IMR-90 (cell line): ENCODE results near the gene MPG. TPM values are rescaled to one million over a fixed set of nuclear protein-coding genes. Genes with fewer than 3 reads are reported as not detected.
"Not testable (repeated sequence)": the region's sequence is repeated elsewhere in the genome, so short reads cannot be mapped to it uniquely, and the experiment has no call there.

Experiments
- ATAC-seq: fragments of 200-7000 bp; cut with Tn5 transposase; 2 replicates; pipeline ENCODE4 v1.9.1; 2020; ENCODE audit warnings: low read depth, mild to moderate bottlenecking, moderate library complexity
- BruUV-seq: library from RNA; stranded (reverse); fragments of 400-500 nt; replicated peaks from 2 replicates; lab custom pipeline; 2021; lab: Mats Ljungman, UMichigan
- CTCF ChIA-PET: fragments of 300-600 bp; formaldehyde crosslinking; extraction: SDS; loops from one replicate; lab custom pipeline; 2021; ENCODE audit warnings: antibody characterized with exemption; lab: Yijun Ruan, JAX
- POLR2A ChIA-PET: fragments of 300-600 bp; sonication (Branson Sonifier 250); formaldehyde crosslinking; loops from one replicate; lab custom pipeline; 2022; ENCODE audit warnings: antibody characterized with exemption; ENCODE audit not compliant: unreplicated experiment; lab: Charles Lee
- DNase-seq: peaks from one replicate; pipeline ENCODE4 v3.0.0; 2013
- H2AFZ ChIP-seq: replicated peaks from 2 replicates; pipeline ENCODE3; 2013; ENCODE audit warnings: low read length, mild to moderate bottlenecking; ENCODE audit not compliant: poor library complexity
- H2AK5ac ChIP-seq: 2 replicates; pipeline ENCODE4 v1.6.1; 2013; ENCODE audit warnings: low read depth, low read length, inconsistent platforms
- H2AK9ac ChIP-seq: replicated peaks from 2 replicates; pipeline ENCODE3; 2013; ENCODE audit warnings: mild to moderate bottlenecking, low read depth, low read length, moderate library complexity; ENCODE audit not compliant: poor library complexity
- H2BK120ac ChIP-seq: 2 replicates; pipeline ENCODE4 v1.6.1; 2013; ENCODE audit warnings: low read depth, low read length, inconsistent platforms
- H2BK15ac ChIP-seq: 3 replicates; pipeline ENCODE4 v1.6.1; 2013; ENCODE audit warnings: low read depth, low read length, inconsistent platforms
- H2BK20ac ChIP-seq: 2 replicates; pipeline ENCODE4 v1.6.1; 2013; ENCODE audit warnings: low read depth, mild to moderate bottlenecking, inconsistent platforms, low read length, moderate library complexity
- H2BK5ac ChIP-seq: 2 replicates; pipeline ENCODE4 v1.6.1; 2013; ENCODE audit warnings: mild to moderate bottlenecking, low read depth, low read length, inconsistent platforms; ENCODE audit not compliant: poor library complexity, severe bottlenecking
- H3K14ac ChIP-seq: replicated peaks from 2 replicates; pipeline ENCODE4 v1.6.1; 2013; ENCODE audit warnings: low read depth, low read length, inconsistent platforms
- H3K18ac ChIP-seq: 2 replicates; pipeline ENCODE4 v1.6.1; 2013; ENCODE audit warnings: low read depth, low read length, control low read depth
- H3K23ac ChIP-seq: 2 replicates; pipeline ENCODE4 v1.6.1; 2013; ENCODE audit warnings: low read depth, low read length, inconsistent platforms
- H3K27ac ChIP-seq: 2 replicates; pipeline ENCODE4 v1.5.1; 2013; ENCODE audit warnings: mild to moderate bottlenecking, control low read depth, low read length; ENCODE audit not compliant: insufficient read depth
- H3K27me3 ChIP-seq: 2 replicates; pipeline ENCODE4 v1.6.1; 2013; ENCODE audit warnings: low read length; ENCODE audit not compliant: control insufficient read depth, insufficient read depth
- H3K36me3 ChIP-seq: 2 replicates; pipeline ENCODE4 v1.6.1; 2013; ENCODE audit warnings: low read length, mixed read lengths; ENCODE audit not compliant: control insufficient read depth, insufficient read depth
- H3K4ac ChIP-seq: 2 replicates; pipeline ENCODE4 v1.6.1; 2013; ENCODE audit warnings: low read depth, low read length, inconsistent platforms
- H3K4me1 ChIP-seq: 2 replicates; pipeline ENCODE4 v1.6.1; 2013; ENCODE audit warnings: low read length, mixed read lengths; ENCODE audit not compliant: control insufficient read depth, insufficient read depth
- H3K4me2 ChIP-seq: 2 replicates; pipeline ENCODE4 v1.6.1; 2013; ENCODE audit warnings: low read depth, mild to moderate bottlenecking, control low read depth, low read length, moderate library complexity
- H3K4me3 ChIP-seq: 2 replicates; pipeline ENCODE4 v1.5.1; 2013; ENCODE audit warnings: low read depth, mild to moderate bottlenecking, control low read depth, low read length, moderate library complexity; ENCODE audit not compliant: insufficient read depth
- H3K56ac ChIP-seq: 2 replicates; pipeline ENCODE4 v1.6.1; 2013; ENCODE audit warnings: low read length, inconsistent platforms; ENCODE audit not compliant: insufficient read depth; ENCODE audit errors: extremely low read depth
- H3K79me1 ChIP-seq, 2 experiments: 2 replicates each; pipeline ENCODE4 v1.6.1; 2013; ENCODE audit warnings: low read length in 2 of 2, inconsistent platforms in 1 of 2, low read depth in 1 of 2
- H3K9ac ChIP-seq: 2 replicates; pipeline ENCODE4 v1.6.1; 2013; ENCODE audit warnings: low read depth, low read length, control low read depth
- H3K9me1 ChIP-seq: 2 replicates; pipeline ENCODE4 v1.6.1; 2013; ENCODE audit warnings: low read length, inconsistent platforms; ENCODE audit not compliant: insufficient read depth
- H3K9me3 ChIP-seq: 2 replicates; pipeline ENCODE4 v1.6.1; 2013; ENCODE audit warnings: low read length; ENCODE audit not compliant: control insufficient read depth, insufficient read depth
- H4K20me1 ChIP-seq: 2 replicates; pipeline ENCODE4 v1.6.1; 2013; ENCODE audit warnings: low read length, inconsistent platforms; ENCODE audit not compliant: insufficient read depth
- H4K5ac ChIP-seq: 2 replicates; pipeline ENCODE4 v1.6.1; 2013; ENCODE audit warnings: mild to moderate bottlenecking, low read depth, low read length, control low read depth
- H4K8ac ChIP-seq, 2 experiments: 2 replicates each; pipeline ENCODE4 v1.6.1; 2013; ENCODE audit warnings: low read depth in 2 of 2, low read length in 2 of 2, control low read depth in 1 of 2, inconsistent platforms in 1 of 2
- H4K91ac ChIP-seq: 2 replicates; pipeline ENCODE4 v1.6.1; 2013; ENCODE audit warnings: low read depth, low read length, inconsistent platforms; ENCODE audit not compliant: insufficient read depth
- BHLHE40 ChIP-seq: fragments of 150-350 bp; IDR thresholded peaks from 2 replicates; pipeline ENCODE4 v1.6.1; 2016; ENCODE audit warnings: mild to moderate bottlenecking, low read depth, low read length
- MAZ ChIP-seq: IDR thresholded peaks from 2 replicates; pipeline ENCODE4 v1.6.1; 2012; ENCODE audit warnings: low read depth, mild to moderate bottlenecking, low read length, improper control_type of control experiment, moderate library complexity, borderline replicate concordance
- NFE2L2 ChIP-seq: fragments of 150-350 bp; IDR thresholded peaks from 2 replicates; pipeline ENCODE4 v1.6.1; 2016; ENCODE audit warnings: low read depth, mild to moderate bottlenecking, low read length
- SMC3 ChIP-seq: fragments of 150-350 bp; IDR thresholded peaks from 2 replicates; pipeline ENCODE4 v1.6.1; 2016; ENCODE audit warnings: low read depth, mild to moderate bottlenecking, antibody characterized with exemption, low read length, moderate library complexity
- WGBS, 2 experiments: methylation state at CpG; one replicate each; pipeline versions ENCODE4 v1.1.5 to v1.1.7; 2013; ENCODE audit warnings: missing lambda C conversion rate in 2 of 2; ENCODE audit not compliant: insufficient read length in 1 of 2; ENCODE audit errors: extremely low coverage in 2 of 2; 5-methylcytosine and 5-hydroxymethylcytosine counted together
- dilution Hi-C: fragments of 300-500 bp; cut with HindIII; formaldehyde crosslinking; loops from one replicate; pipeline ENCODE4 v1.14.3; 2018; ENCODE audit warnings: low sequenced_read_pairs; ENCODE audit not compliant: unreplicated experiment
- in situ Hi-C: fragments of 300-500 bp; cut with MboI; formaldehyde crosslinking; loops from 3 replicates; pipeline ENCODE4 v1.14.3; 2019; ENCODE audit warnings: low sequenced_read_pairs, inconsistent platforms, mixed read lengths
- intact Hi-C: fragments of 100-400 bp; cut with micrococcal nuclease; formaldehyde crosslinking; loops from 2 replicates; pipeline ENCODE4 v1.10.0; 2022
- polyA plus RNA-seq, 3 experiments: library from polyadenylated mRNA; depleted of rRNA; stranded (reverse); fragments of >200 nt; gene quantifications; 2 replicates each; pipeline ENCODE4 v1.2.3, GENCODE V29; 2012; ENCODE audit warnings: low replicate concordance in 1 of 3
- total RNA-seq: library from RNA; depleted of rRNA; stranded (reverse); fragments of >200 nt; gene quantifications from 2 replicates; pipeline ENCODE4 v1.2.3, GENCODE V29; 2012
- TF ChIP-seq, protein P1 (sequence below): fragments of 150-350 bp; IDR thresholded peaks from 2 replicates; pipeline ENCODE4 v1.6.1; 2016; ENCODE audit warnings: low read depth, mild to moderate bottlenecking, low read length, moderate library complexity, borderline replicate concordance
- TF ChIP-seq, protein P2 (sequence below): fragments of 150-350 bp; IDR thresholded peaks from 2 replicates; pipeline ENCODE4 v1.6.1; 2017; ENCODE audit warnings: mild to moderate bottlenecking, antibody characterized with exemption, low read length, low read depth

The MPG gene
- total and polyA plus RNA-seq, 2 of the 4 experiments (the other 2 are of a cell fraction), result 66.7 to 135 TPM

DNA sequence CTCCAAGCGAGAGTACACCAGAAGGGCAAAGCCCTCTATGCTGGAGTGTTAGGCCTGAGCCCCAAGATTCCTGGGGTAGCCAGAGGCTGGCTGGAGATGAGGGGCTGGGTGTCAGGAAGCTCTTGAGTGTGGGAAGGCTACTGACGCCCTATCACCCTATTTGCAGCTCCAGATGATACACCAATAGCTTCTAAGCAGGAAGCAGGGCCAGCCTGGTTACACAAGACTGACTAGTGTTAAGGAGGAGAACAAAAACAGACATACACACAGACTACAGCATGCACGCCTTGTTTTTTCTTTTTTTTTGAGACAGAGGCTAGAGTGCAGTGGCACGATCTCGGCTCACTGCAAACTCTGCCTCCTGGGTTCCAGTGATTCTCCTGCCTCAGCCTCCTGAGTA, 40.5 kb upstream of the MPG start:
- no peak overlapping the region for H2AFZ ChIP-seq
- H3K9ac ChIP-seq, result no peak overlapping the region
- intact Hi-C loops (no loop called here), in situ Hi-C loops (no loop called here), dilution Hi-C loops (no loop called here)
- BruUV-seq, result no TSS peak
- H3K23ac ChIP-seq, result no peak overlapping the region
- ChIA-PET CTCF (no interaction called here), POLR2A (no interaction called here)
- no peak overlapping the region for H2BK120ac ChIP-seq
- peaks cover 1% of the 10 kb centered on the region; the same call in 1 of the 2 replicates for H3K4me1 ChIP-seq
- no peak overlapping the region for H3K4ac ChIP-seq
- H3K56ac ChIP-seq, result no peak overlapping the region
- no peak overlapping the region for H3K27ac ChIP-seq
- H3K18ac ChIP-seq, result no peak overlapping the region
- no peak overlapping the region for H2AK9ac ChIP-seq
- H3K9me3 ChIP-seq, result no peaks in the 10 kb centered on the region
- ATAC-seq (no peak), DNase-seq (no peak)
- H4K91ac ChIP-seq, result no peak overlapping the region
- H2BK20ac ChIP-seq, result no peak overlapping the region
- H4K20me1 ChIP-seq, result no peaks in the 10 kb centered on the region
- no peak overlapping the region for H4K8ac ChIP-seq
- H3K27me3 ChIP-seq, result no peaks in the 10 kb centered on the region
- H4K5ac ChIP-seq, result no peak overlapping the region
- no peak overlapping the region for H2BK5ac ChIP-seq
- peaks cover 4% of the 10 kb centered on the region for H3K9me1 ChIP-seq
- H3K4me2 ChIP-seq, result no peak overlapping the region
- whole genome bisulfite sequencing, 2 experiments, result no CpG with 5 or more reads among the region's 5 CpGs
- H2AK5ac ChIP-seq, result no peak overlapping the region
- TF ChIP-seq MAZ (no peak), SMC3 (no peak), NFE2L2 (no peak), BHLHE40 (no peak)
- TF ChIP-seq, protein P1, sequence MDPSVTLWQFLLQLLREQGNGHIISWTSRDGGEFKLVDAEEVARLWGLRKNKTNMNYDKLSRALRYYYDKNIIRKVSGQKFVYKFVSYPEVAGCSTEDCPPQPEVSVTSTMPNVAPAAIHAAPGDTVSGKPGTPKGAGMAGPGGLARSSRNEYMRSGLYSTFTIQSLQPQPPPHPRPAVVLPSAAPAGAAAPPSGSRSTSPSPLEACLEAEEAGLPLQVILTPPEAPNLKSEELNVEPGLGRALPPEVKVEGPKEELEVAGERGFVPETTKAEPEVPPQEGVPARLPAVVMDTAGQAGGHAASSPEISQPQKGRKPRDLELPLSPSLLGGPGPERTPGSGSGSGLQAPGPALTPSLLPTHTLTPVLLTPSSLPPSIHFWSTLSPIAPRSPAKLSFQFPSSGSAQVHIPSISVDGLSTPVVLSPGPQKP, result no peak
- TF ChIP-seq, protein P2, sequence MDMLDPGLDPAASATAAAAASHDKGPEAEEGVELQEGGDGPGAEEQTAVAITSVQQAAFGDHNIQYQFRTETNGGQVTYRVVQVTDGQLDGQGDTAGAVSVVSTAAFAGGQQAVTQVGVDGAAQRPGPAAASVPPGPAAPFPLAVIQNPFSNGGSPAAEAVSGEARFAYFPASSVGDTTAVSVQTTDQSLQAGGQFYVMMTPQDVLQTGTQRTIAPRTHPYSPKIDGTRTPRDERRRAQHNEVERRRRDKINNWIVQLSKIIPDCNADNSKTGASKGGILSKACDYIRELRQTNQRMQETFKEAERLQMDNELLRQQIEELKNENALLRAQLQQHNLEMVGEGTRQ, result no peak
- H3K36me3 ChIP-seq, result peaks cover 6% of the 10 kb centered on the region
- H3K4me3 ChIP-seq, result no peak overlapping the region
- H3K14ac ChIP-seq, result no peak overlapping the region
- H3K79me1 ChIP-seq, result no peaks in the 10 kb centered on the region
- H2BK15ac ChIP-seq, result no peak overlapping the region

DNA sequence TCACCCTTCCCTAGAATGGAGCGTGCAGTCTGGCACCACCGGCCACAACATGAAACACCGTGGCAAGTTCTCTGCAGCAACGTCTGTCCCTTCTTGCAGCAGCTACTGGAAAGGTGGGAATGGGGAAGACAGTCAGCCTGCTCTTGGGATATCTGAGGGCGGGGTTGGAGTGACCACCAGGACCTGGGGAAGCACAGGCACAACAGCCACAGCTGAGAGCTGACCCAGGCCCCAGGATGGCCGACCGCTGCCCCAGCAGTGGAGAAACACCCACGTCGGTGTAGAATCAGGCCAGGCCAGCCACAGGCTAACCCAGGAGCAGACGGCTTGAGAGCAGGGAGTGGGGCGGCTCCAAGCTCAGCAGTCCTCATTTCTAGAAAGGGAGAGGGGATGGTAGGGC, 39.8 kb upstream of the MPG start:
- H4K8ac ChIP-seq, H2BK15ac ChIP-seq, H3K4me3 ChIP-seq, H3K18ac ChIP-seq, POLR2A ChIA-PET, BruUV-seq, intact Hi-C loops, in situ Hi-C loops, H3K23ac ChIP-seq, H4K5ac ChIP-seq, H3K9ac ChIP-seq, DNase-seq, H2AK9ac ChIP-seq, H3K27ac ChIP-seq, H2BK120ac ChIP-seq, H2BK20ac ChIP-seq, CTCF ChIA-PET, H2AK5ac ChIP-seq, H3K79me1 ChIP-seq, H3K4me1 ChIP-seq, H3K4me2 ChIP-seq, dilution Hi-C loops, H4K20me1 ChIP-seq, H3K14ac ChIP-seq, H4K91ac ChIP-seq, H3K27me3 ChIP-seq, H3K4ac ChIP-seq, ATAC-seq, H3K9me1 ChIP-seq, H3K9me3 ChIP-seq, H3K56ac ChIP-seq, H2BK5ac ChIP-seq, H2AFZ ChIP-seq, H3K36me3 ChIP-seq: not testable (repeated sequence)
- WGBS, 2 experiments, result 77% methylated on average over 4 of the region's 11 CpGs; no CpG with 5 or more reads in 1 of the 2 experiments
